Middle frontal gyrus (tissue), 1 donor: ENCODE results near the gene CDKN2B.
"Not testable (repeated sequence)": the region's sequence is repeated elsewhere in the genome, so short reads cannot be mapped to it uniquely, and the experiment has no call there.

ENCODE experiments used
- DNase-seq: peaks from one replicate; pipeline ENCODE4 v3.0.0-alpha.2; 2015; ENCODE audit warnings: low spot score; ENCODE audit errors: extremely low spot score

Gene CDKN2B, protein sequence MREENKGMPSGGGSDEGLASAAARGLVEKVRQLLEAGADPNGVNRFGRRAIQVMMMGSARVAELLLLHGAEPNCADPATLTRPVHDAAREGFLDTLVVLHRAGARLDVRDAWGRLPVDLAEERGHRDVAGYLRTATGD

DNA sequence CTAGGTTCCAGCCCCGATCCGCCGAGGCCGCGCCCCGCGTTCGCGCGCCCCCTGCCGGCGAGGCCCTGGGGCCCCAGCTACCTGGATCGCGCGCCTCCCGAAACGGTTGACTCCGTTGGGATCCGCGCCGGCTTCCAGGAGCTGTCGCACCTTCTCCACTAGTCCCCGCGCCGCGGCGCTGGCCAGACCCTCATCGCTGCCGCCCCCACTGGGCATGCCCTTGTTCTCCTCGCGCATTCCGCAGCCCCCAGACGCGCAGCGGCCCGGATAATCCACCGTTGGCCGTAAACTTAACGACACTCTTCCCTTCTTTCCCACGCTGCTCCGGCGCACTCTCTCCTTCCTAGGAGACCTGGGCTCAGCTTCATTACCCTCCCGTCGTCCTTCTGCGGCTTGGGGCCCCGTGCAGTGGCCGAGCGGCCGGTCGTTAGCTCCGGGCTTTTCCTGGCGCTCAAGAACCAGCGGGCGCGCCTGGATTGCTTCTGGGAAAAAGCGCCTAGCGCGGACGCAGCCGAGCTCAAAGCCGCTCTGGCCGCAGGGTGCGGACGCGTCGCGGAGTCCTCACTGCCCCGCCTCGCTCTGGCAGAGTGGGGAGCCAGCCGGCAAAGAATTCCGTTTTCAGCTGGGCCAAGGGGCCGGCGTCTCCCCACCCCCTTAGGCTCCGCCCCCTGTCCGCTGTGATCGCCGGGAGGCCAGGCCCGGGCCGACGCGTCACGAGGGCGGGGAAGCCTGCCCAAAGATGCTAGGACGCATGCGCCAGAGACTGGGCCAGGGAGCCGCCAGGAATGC is at the start of gene CDKN2B:
Gene CDKN2B, minus strand, starts transcription at position 589 of the 789 bp plus-strand sequence. Its CDS starts 352 bp downstream, at position 237.
- peak; percentile 70 for DNase-seq

DNA sequence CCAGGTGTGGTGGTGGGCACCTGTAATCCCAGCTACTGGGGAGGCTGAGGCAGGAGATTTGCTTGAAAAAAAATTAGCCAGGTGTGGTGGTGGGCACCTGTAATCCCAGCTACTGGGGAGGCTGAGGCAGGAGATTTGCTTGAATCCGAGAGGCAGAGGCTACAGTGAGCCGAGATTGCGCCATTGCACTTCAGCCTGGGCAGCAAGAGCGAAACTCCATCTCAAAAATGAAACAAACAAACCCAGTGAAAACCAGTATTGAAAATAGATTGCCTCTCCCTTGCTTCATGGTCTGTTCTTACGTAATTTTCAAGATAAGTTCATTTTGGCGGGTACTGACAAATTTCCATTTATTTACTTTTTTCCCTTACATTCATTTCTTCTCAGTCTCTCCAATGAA is 48.9 kb upstream of the CDKN2B start:
- DNase-seq: not testable (repeated sequence)

DNA sequence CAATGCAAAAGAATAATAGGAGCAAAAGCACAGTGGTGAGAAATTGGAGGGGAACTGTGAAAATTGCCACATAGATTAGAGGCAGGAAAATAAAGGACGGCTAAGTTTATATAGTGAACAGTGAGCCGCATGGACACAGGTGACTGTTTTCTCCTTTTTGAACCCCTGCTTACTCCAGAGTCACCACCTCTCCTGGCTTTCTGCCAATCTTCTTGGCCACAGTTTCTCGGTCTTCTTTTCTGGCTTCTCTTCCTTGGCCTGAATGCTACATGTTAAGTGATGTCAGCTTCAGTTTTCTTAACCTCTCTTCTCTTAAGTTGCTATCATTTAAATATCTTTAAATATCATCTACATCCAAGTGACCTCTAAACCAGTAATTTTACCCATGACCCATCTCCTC is 47.3 kb upstream of the CDKN2B start:
- no peak for DNase-seq

DNA sequence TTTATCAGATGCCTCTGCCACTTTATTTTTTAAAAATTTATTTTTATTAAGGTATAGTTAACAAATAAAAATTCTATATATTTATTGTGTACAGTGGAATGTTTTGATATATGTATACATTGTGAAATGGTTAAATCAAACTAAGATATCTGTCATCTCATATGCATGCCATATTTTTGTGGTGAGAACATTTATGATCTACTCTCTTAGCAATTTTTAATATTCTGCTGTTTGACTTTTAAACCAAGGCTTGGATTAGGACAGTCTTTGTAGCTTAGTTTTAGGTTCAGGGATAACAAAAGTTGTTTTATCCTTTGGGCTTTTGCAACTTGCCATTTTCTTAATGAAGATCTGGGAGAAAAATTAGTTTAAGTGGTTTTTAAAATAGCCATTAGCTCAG is 46.0 kb upstream of the CDKN2B start:
- DNase-seq: no peak

DNA sequence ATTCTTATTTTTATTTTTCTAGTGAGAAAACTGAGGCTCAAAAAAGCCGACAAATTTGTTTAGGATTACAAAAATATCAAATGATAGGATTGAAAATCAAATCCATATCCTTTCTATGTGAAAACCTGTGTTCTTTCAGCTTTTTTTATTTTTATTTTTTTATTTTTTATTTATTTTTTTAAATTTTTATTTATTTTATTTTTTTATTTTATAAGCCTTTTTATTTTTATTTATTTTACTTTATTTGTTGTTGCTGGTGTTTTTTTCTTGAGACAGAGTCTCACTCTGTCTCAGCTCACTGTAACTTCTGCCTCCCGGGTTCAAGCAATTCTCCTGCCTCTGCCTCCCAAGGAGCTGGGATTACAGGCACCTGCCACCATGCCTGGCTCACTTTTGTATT is 45.4 kb upstream of the CDKN2B start:
- no peak for DNase-seq

DNA sequence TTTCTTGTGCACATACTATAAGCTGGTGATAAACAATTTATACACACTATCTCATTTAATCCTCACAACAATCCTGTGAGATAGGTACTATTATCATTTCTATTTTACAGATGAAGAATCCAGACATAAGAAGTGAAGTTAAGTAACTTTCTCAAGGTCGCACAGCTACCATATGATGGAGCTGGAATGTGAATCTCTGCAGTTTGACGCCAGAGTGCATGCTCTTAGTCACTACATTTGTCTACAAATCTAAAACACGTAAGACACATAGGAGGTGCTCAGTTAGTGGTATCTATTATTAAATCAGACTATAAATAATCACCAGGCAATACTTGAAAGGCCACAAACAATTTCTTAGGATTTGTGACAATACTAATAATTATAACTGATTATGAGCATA is 45.0 kb upstream of the CDKN2B start:
- DNase-seq: no peak

DNA sequence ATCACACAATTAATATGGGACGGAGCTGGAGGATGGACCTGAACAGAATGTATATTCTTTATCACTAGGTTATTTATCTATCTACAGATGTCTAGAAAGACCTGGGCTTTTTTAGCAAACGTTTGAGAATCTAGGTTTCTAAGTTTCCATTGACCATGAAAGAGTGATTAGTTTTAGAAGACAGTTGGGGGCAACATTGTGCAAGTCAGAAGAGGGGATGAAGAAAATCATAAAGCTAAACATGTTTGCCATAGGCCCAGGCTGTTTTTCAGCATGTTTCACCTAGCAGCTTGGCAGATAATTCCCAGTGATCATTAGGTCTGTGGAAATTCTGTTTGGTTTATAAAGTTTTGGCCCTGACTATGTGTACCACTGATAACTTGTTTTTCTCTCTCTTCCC is 44.1 kb upstream of the CDKN2B start:
- DNase-seq: no peak

DNA sequence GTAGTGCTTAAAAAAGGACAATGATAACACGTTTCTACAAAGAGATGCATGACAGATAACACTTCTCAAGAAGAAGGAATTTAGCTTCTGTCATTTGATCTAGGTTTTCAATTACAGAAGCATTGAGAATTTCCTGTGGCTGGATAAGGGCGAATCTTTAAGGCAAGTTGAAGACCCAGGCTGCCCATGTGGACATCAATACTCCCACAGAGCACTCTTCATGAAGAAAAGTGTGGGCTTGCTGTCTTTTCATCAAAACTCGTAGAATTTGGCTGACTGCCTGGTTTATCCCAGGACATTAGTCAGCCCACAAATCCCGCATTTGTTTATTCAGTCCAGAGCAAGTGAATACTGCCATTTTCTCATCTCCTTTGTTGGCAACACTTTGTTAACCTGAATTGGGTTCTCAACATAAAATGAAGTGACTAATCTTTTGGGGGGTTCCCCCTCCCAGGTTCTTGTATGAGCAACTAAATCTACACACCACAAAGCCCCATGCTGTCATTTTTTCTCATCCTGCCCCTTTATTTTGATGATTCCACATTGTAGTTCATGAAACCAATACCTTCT is 43.4 kb upstream of the CDKN2B start:
- DNase-seq: no peak

DNA sequence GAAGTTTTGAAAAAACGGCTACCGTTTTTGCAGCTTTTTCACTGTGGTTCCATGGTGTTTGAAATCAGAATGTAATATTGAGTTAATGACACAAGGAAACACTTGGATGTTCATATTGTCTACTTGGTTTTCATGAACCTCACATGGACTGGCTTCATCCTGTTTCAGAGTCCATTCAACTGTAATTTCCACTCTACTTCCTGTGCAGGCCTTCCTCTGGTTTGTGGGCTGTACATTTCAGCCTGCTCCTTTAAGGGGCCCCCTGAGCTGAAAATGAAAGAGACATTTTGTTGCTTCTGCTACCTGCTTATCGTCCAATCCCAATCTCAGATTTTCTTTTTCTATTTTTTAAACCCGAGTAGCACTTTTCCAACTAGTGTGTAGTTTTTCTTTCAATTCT is 41.8 kb upstream of the CDKN2B start:
- no peak for DNase-seq

DNA sequence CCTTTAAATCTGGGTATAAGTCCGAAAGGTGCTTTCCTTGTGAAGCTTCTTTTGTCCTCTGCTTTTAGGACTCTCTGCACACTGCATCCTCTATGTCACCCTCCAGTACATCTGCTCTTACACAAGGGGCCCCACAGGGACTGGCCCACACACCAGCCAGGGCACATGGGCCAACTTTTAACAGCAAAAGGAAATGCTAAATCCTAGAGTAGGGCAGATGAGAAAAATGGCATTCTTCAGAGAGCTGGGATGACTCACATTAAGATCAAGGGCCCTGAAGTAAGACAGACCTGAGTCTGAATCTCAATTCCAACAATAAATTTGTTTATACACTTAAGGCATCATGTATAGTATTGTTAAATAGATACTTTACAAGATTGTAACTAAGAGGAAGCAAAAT is 40.3 kb upstream of the CDKN2B start:
- no peak for DNase-seq

DNA sequence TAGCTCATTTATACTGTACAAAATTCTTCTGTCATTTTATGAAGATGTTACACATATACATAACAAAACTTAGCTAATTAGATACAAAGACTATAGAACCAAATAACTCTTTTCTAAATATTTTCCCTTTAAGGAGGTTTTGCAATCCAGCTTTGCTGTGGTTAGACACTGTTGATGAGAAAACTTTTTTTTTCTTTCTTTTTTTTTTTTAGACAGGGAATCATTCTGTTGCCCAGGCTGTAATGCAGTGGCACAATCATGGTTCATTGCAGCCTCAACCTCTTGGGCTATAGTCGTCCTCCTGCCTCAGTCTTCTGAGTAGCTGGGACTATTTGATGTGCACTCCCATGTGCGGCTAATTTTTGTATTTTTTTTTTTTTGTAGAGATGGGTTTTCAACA is 38.5 kb upstream of the CDKN2B start:
- no peak for DNase-seq

DNA sequence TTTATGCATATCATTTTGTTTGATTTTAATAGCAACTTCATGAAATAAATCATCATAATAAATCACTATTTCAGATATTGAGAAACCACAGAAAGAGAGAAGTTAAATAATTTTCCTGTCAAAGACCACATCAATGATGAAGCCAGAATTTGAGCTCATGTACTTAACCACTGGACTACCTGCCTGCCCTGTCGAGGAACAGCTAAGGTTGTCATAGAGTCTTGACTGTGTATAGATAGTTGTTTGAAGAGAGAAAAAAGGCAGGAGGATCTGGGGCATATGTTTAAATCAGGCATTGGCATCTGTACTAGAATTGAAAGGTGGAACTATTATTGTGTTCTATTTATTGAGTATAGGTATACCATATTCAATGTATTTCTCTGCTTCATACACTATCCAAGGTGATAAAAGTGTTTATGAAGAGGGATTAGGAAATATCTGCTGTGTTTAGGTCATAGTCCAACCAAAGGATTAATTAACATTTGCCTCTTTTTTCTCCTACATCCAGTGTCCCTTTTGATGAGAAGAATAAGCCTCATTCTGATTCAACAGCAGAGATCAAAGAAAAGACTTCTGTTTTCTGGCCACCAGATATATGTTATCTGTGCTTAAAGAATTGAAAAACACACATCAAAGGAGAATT is 37.3 kb upstream of the CDKN2B start:
- DNase-seq: no peak

DNA sequence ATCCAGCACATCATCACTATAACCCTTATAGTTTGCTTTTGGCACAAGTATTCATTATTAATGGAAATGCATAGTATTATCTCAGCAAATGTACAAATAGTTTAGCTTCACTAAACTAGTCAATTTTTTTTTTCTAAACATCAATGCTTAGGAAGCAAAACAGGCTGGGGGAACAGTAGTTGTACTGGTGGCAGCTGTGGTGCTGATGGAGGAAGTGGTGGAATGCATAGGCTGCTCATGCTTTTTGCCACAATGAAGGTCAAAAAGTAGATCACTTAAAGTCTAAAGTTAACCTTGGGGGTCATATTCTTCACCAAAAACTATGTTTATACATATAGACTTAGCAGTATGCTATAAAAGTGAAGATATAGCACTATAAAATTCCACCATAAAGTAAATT is 36.3 kb upstream of the CDKN2B start:
- no peak for DNase-seq

DNA sequence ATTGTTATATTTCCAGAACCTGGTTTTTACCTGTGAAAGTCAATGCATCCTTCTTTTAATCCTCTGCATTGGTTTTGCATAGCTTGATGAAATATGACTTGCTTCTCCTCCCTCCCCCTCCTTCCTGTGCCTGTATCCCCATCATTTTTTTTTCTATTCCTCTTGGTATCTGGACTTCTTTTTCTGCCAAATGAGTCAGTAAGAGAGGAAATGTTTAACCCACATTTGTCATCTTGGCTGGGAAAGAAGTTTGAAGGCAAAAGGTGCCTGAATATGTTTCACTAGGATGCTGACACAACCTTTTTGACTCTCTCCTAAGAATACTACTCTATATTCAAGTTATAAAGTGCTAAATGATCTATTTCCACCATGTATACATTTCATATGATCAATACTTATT is 35.5 kb upstream of the CDKN2B start:
- DNase-seq: no peak

DNA sequence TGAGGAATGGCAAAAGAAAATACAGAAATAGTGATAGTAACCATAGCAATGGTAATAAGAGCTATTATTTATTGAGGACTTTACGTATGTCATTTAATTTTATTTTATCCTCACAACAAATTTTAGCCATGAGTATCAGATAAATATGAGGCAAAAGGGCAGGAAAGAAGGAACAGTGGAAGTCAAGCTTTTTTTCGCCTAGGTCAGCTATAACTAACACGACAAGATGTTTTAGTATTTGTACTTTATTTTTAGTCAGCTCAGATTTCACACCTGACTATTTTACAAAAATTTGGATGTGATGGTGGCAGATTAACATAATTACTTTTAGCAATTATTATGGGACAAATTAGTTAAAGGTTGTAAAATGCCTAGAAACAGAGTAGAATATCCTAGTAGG is 34.8 kb upstream of the CDKN2B start:
- DNase-seq: no peak

DNA sequence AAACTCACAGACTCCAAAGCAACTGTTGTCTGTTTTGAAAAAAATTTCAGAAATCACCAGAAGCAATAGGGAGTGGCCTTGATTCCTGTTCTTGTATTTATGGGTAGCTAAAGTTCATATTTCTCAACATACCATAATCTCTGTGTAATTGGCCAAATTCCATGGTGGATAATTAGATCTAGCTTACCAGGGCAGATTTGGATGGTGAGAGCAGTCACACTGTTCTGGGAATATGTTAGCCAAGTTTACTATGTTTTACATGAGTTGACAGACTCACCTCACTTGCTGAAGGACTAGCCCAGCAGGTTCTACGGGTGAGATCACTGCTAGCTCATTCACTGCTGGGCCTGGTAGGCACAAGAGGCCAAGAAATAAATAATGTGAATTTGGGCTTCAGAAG is 32.7 kb upstream of the CDKN2B start:
- no peak for DNase-seq

DNA sequence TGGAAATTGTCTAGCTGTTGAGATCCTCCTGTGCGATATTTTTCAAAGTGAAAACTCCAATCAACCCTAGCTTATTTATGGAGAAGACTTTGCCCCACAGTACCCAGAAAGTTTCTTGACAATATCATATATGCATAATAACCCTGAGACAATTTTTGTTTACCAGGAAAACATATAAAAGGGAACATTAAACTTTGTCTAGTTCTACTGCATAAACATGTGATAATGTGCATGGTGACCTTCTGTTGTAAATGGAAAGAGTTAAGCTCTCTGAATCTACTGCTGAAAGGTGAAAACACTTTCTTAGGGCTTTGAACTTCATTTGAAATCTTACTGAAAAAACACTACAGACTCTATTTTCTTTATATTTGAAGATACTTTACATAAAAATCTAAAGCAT is 32.2 kb upstream of the CDKN2B start:
- DNase-seq: no peak

DNA sequence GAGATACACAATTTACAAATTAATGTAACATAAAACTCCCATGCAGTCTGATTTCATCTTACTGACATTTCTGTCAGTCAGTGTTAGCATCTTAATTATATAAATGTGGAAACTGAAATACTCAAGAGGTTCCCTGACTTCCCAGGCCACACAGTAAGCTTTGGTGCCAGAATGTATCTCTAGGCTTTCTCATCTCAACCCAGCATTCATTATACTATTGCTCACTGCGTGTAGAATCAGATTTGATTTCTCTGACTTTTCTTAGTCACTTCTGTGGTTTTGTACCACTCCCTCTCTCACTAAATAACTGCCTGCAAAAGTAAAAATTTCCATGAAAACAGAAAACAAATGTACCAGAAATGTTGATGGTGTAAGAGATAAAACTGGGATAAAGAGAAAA is 31.7 kb upstream of the CDKN2B start:
- DNase-seq: no peak

DNA sequence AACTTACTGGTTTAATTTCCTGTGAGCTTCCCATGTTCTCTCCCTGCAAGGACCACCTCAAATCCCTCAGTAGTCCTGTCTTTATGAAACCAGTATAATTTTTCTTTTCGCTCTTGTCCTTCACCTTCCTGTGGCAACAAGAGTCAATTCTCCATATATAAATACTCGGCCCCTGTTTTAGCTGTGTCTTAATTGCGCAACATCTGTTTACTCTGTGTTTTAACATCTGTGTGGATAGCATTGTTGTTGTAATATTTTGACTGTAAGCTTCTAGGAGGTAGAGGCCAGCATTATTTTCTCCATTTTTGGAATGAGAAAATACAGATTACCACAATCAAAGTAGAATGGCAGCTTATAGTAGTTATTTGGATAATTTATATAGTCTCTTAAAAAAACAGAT is 30.2 kb upstream of the CDKN2B start:
- DNase-seq: no peak

DNA sequence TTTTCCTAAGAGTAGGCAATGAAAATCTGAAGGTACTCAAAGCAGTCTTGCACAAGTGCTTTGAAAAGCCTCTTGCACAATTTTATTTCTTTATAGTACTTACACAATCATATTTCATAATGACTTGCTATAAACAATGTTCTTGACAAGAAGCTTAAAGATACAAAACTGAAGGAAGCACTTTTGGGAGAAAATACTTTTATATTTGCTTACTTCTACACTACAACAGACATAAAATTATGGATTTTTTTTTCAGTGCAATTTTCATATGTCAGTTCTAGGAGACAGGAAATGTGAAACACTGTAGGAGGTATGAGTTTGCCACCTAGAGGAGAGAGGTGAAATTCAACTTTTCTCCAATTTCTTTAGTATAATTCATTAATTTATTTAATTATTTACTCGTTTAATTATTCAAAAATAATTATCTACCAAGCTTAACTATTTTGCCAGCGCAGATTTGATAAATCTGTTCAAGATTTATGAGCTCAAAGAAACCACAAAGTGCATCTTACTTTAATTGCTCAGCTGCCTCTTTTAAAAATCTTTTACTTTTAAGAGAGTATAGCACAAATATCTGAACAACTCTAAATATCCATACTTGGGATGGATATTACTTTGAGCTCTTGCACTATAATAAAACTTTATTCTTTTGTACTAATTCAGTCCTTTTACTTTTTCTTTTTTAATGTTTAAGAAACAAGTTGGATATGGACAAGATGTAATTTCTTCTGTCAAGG is 29.0 kb upstream of the CDKN2B start:
- DNase-seq: no peak

DNA sequence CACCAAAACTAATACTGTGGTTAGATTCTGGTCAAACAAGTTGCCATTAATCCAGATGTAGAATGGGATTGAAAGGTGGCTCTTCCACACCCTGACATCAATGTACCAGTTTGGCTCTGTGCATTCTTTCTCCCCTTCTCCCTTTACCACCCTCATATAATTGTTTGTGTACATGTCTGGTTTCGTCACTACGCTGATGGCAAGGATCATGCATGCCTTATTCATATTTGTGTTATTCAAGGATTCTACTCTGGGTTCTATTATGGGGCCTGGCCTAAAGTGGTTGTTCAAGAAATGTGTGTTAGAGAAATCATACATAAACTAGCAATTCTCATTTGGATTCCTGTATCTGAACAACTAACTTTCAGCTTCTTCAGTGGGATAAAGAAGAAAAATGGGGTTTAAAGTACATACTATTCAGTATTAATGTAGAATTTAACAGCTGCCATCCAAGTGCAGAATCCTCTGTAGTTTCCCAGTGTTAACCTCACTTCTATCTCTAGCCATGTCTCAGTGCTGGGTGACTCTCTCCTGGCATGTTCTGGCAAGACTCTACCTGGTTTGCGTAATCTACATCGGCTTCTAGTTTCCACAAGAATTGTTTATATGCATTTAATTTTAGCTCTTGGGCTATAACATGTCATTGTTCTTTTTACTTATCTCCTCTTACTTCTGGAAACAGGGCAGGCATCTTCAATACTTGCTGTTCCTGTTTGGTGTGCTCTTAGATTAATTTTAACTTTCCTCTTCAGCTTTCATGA is 27.9 kb upstream of the CDKN2B start:
- DNase-seq: no peak
